Stimulated activated CD4-positive, alpha-beta T cell treated with anti-CD3 and anti-CD28 coated beads, Interleukin-4, amount 100 ng/mL, for 24 hours (primary cell): Measurements from ENCODE around the gene HMCN2.

Source experiments
- DNase-seq: peaks from one replicate; pipeline ENCODE4 v3.0.0-alpha.2; 2020

Gene HMCN2

GRCh38 chr9:130458804-130459067, 193.2 kb downstream of the HMCN2 start:
- DNase-seq, result no peak

GRCh38 chr9:130459151-130459550, 193.6 kb downstream of the HMCN2 start:
- no peak for DNase-seq

GRCh38 chr9:130459941-130460669, 194.5 kb downstream of the HMCN2 start:
- no peak for DNase-seq

GRCh38 chr9:130461218-130461630, 195.7 kb downstream of the HMCN2 start:
- peak; percentile 73 for DNase-seq

GRCh38 chr9:130461731-130462130, 196.2 kb downstream of the HMCN2 start:
- DNase-seq, result no peak

- DNase-seq, result no peak
Observed at GRCh38 chr9:130462685-130463540, 197.4 kb downstream of the HMCN2 start.

- no peak for DNase-seq
Observed at GRCh38 chr9:130463763-130464745, 198.5 kb downstream of the HMCN2 start.

- no peak for DNase-seq
Observed at GRCh38 chr9:130465383-130466096, 200.0 kb downstream of the HMCN2 start.

GRCh38 chr9:130466537-130467217, 201.1 kb downstream of the HMCN2 start:
- no peak for DNase-seq

GRCh38 chr9:130467316-130467715, 201.8 kb downstream of the HMCN2 start:
- no peak for DNase-seq

- no peak for DNase-seq
Observed at GRCh38 chr9:130468566-130468965, 203.0 kb downstream of the HMCN2 start.

GRCh38 chr9:130470269-130470668, 204.7 kb downstream of the HMCN2 start:
- DNase-seq, result no peak

GRCh38 chr9:130470950-130471349, 205.4 kb downstream of the HMCN2 start:
- DNase-seq, result no peak

- no peak for DNase-seq
Observed at GRCh38 chr9:130471411-130472183, 206.0 kb downstream of the HMCN2 start.

- DNase-seq, result no peak
Observed at GRCh38 chr9:130472184-130472705, 206.7 kb downstream of the HMCN2 start.

GRCh38 chr9:130473009-130473408, 207.4 kb downstream of the HMCN2 start:
- no peak for DNase-seq

- DNase-seq, result no peak
Observed at GRCh38 chr9:130473566-130473965, 208.0 kb downstream of the HMCN2 start.

GRCh38 chr9:130474106-130474505, 208.5 kb downstream of the HMCN2 start:
- DNase-seq, result no peak

GRCh38 chr9:130476151-130476730, 210.7 kb downstream of the HMCN2 start:
- DNase-seq, result no peak

GRCh38 chr9:130477564-130477963, 212.0 kb downstream of the HMCN2 start:
- DNase-seq, result no peak
